Measurements from ENCODE around the gene WTAP. TPM values are rescaled to one million over a fixed set of nuclear protein-coding genes. Genes with fewer than 3 reads are reported as not detected.

The WTAP gene
- total and polyA plus RNA-seq, 2 of the 8 experiments (the other 6 are each of a cell fraction or from before 2014, with no cell fraction given), result 32.6 to 120 TPM

DNA sequence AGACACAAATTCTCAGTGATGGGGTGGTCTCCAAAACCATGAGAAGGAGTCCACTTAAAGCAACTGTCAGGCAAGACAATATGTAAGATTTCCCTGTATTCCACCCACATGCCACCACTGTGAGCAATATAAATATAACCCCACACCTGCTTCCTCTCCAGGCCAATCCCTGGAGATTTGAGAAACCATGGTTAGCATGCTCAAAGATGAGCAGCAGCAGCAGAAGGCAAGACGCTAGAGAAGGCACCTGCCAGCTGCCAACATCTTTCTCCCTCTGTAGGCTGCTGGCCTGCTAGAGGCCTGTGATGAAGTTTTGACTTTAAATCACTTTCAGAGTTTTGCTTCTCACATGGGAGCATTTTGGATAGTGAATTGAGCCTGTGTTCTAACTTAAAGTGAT, 26.3 kb upstream of the WTAP start:
- no peak overlapping the region for H4K8ac ChIP-seq (ENCODE audit: extremely low read depth, insufficient read depth, low read length)
- no peak overlapping the region for H2AK5ac ChIP-seq (ENCODE audit: low read depth, low read length)
- no peak overlapping the region for H3K56ac ChIP-seq (replicated peaks; ENCODE audit: insufficient read length, low read depth, low read length)
- no peak overlapping the region for H2BK120ac ChIP-seq (replicated peaks; ENCODE audit: low read depth, low read length)
- no peak overlapping the region for H2BK15ac ChIP-seq (ENCODE audit: low read length)
- H3K36me3 ChIP-seq (ENCODE audit: control insufficient read depth in 2 of 4, insufficient read depth in 4 of 4, low read length in 3 of 4), result no peaks in the 10 kb centered on the region
- TF ChIP-seq SIX5 (IDR thresholded peaks at IDR 0.05; ENCODE audit: low read depth, low read length) (no peak), EZH2 (IDR thresholded peaks at IDR 0.05; ENCODE audit: low read depth, low read length, severe bottlenecking) (no peak), SP4 (IDR thresholded peaks at IDR 0.05; ENCODE audit: low read length) (no peak), RFX5 (IDR thresholded peaks at IDR 0.05; ENCODE audit: borderline replicate concordance, low read depth, low read length) (no peak), SP1 (IDR thresholded peaks at IDR 0.05; ENCODE audit: low read depth, low read length) (no peak), SUZ12 (IDR thresholded peaks at IDR 0.05; ENCODE audit: low read length) (no peak), CHD1 (IDR thresholded peaks at IDR 0.05; ENCODE audit: low read depth, low read length) (no peak), TEAD4 (IDR thresholded peaks at IDR 0.05; ENCODE audit: low read depth, low read length) (no peak)
- TF ChIP-seq, protein P1, sequence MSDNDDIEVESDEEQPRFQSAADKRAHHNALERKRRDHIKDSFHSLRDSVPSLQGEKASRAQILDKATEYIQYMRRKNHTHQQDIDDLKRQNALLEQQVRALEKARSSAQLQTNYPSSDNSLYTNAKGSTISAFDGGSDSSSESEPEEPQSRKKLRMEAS (IDR thresholded peaks at IDR 0.05), result no peak
- DNase-seq (ENCODE audit: low read depth in 1 of 2, low spot score in 2 of 2), result no peak
- H3K23me2 ChIP-seq (ENCODE audit: low read depth, low read length), result no peaks in the 10 kb centered on the region
- no peaks in the 10 kb centered on the region for H4K20me1 ChIP-seq (replicated peaks in 1 of 2; ENCODE audit: control insufficient read depth in 1 of 2, insufficient read depth in 2 of 2, low read length in 2 of 2)
- H3K27ac ChIP-seq (ENCODE audit: low read depth, low read length), result no peak overlapping the region
- no peak overlapping the region for H2BK20ac ChIP-seq (ENCODE audit: low read length)
- no peak overlapping the region for H3K14ac ChIP-seq (ENCODE audit: insufficient read length)
- no peak overlapping the region for H3K4me3 ChIP-seq (ENCODE audit: extremely low read depth in 1 of 4, insufficient read depth in 2 of 4, low read depth in 3 of 4, low read length in 4 of 4)
- H4K5ac ChIP-seq (ENCODE audit: insufficient read length, low read depth, low read length), result no peak overlapping the region
- H2BK12ac ChIP-seq (ENCODE audit: low read depth, low read length), result no peak overlapping the region
- ChIA-PET POLR2A (ENCODE audit: partially characterized antibody) (interaction anchor here (2.4 kb wide), 1 partner anchor 26 kb away, joined by 10 read pairs; the partner anchor contains the start of gene WTAP), CTCF (ENCODE audit: partially characterized antibody) (interaction anchor here (2.0 to 2.2 kb wide), 2 partner anchors 9 to 19 kb away, joined by 6 to 8 read pairs; no protein-coding TSS in a partner anchor)
- no peak overlapping the region for H4K91ac ChIP-seq (replicated peaks; ENCODE audit: insufficient read length, low read length)
- no peak overlapping the region for H2AFZ ChIP-seq (ENCODE audit: low read length)
- no peaks in the 10 kb centered on the region for H3K27me3 ChIP-seq (replicated peaks in 1 of 4; ENCODE audit: control insufficient read depth in 3 of 4, extremely low read depth in 1 of 4, insufficient read depth in 3 of 4, low read length in 3 of 4)
- H3K23ac ChIP-seq (ENCODE audit: insufficient read length), result no peak overlapping the region
- H3K79me1 ChIP-seq (ENCODE audit: low read depth, low read length), result no peaks in the 10 kb centered on the region
- no peaks in the 10 kb centered on the region for H3K79me2 ChIP-seq (ENCODE audit: control insufficient read depth in 1 of 2, insufficient read depth in 2 of 2, low read length in 2 of 2)
- H3K18ac ChIP-seq (ENCODE audit: extremely low read depth, low read length), result no peak overlapping the region
- H3K4me2 ChIP-seq (ENCODE audit: insufficient read depth in 1 of 2, low read depth in 2 of 2, low read length in 2 of 2), result no peak overlapping the region
- no peak overlapping the region for H3K4ac ChIP-seq (replicated peaks; ENCODE audit: insufficient read length, low read depth, low read length)
- peaks cover 6 to 7% of the 10 kb centered on the region in 2 experiments; a peak in 2 of 4 replicates for H3K9me3 ChIP-seq (ENCODE audit: insufficient read depth in 2 of 2, low read depth in 1 of 2, low read length in 1 of 2)
- 100% methylated on average over 1 of the region's 1 CpG; no CpG with 5 or more reads in 1 of the 2 experiments for WGBS, 2 experiments (ENCODE audit: extremely low coverage in 1 of 2, insufficient coverage in 1 of 2, insufficient read length in 1 of 2, insufficient replicate concordance in 2 of 2, low coverage in 1 of 2, low lambda C conversion rate in 2 of 2, missing lambda C conversion rate in 1 of 2)
- H2BK5ac ChIP-seq (ENCODE audit: low read depth, low read length), result no peak overlapping the region
- no peak for FAIRE-seq
- no peak overlapping the region for H3K9ac ChIP-seq (replicated peaks in 1 of 4; ENCODE audit: extremely low read depth in 1 of 4, low read depth in 3 of 4, low read length in 3 of 4)
- no peaks in the 10 kb centered on the region for H3K4me1 ChIP-seq (replicated peaks in 1 of 4; ENCODE audit: control insufficient read depth in 3 of 4, insufficient read depth in 4 of 4, low read length in 3 of 4)
